HL-60/S4 treated with retinoic acid at 250 ng/mL for 4 days and 3 days (cell line): ENCODE measurements around the gene TPBGL.

Source experiments
- in situ Hi-C: fragments of 300-500 bp; cut with MboI; formaldehyde crosslinking; loops from 2 replicates; pipeline ENCODE4 v1.7.0; 2022; ENCODE audit warnings: low sequenced_read_pairs

TPBGL gene

GRCh38 chr11:75285776-75286360, 45.3 kb downstream of the TPBGL start:
- in situ Hi-C loops: loop anchor here (25.0 kb wide), 1 partner anchor 251 kb away; the partner anchor contains the start of gene GDPD5

DNA sequence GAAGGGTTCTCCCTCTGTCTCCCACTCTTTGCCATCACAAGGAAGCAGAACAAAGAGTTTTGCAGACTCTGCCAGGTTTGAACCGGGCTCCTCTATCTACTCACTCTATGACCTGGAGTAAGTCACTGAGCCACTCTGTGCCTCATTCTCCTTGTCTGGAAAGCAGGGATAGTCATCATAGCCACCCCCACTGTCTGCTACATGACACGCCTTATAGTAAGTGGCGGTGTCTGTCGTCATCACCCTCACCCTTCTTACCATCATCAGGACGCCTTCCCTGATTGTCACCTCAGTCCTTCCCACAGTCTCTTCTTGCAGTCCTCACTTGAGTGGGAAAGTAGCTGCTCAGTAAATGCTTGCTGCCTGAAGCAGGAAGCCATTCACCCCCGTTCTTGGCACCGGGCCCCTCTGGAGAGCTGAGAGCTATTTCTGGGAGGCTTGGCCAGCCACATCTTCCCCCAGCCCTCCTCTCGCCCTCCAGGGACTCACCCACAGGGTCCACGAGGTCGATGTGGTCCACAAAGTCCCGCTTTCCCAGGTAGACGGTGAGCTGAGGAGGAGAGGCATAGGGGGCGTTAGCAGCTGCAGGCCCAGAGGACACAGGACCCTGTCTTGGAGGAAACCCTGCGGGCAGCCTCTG, 46.4 kb downstream of the TPBGL start:
- in situ Hi-C loops: loop anchor here (25.0 kb wide), 1 partner anchor 250 kb away; the partner anchor contains the start of gene GDPD5

DNA sequence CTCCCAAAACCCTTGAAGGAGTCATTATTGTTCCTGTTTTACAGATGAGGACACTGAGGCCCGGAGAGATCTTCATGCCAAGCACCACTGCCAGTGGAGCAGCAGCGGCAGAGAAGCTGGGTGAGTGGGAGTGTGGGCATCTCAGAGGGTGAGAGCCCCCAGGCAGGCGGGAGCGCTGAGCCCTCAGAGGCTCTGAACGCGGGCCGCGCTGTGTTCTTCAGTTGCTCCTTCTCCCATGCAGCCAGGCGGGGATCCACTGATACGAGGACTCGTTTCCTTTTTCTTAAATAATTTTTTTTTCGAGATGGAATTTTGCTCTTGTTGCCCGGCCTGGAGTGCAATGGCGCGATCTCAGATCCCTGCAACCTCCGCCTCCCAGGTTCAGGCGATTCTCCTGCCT, 47.0 kb downstream of the TPBGL start:
- in situ Hi-C loops: loop anchor here (25.0 kb wide), 1 partner anchor 250 kb away; the partner anchor contains the start of gene GDPD5

GRCh38 chr11:75289511-75289760, 48.9 kb downstream of the TPBGL start:
- in situ Hi-C loops: loop anchor here (25.0 kb wide), 1 partner anchor 248 kb away; the partner anchor contains the start of gene GDPD5

DNA sequence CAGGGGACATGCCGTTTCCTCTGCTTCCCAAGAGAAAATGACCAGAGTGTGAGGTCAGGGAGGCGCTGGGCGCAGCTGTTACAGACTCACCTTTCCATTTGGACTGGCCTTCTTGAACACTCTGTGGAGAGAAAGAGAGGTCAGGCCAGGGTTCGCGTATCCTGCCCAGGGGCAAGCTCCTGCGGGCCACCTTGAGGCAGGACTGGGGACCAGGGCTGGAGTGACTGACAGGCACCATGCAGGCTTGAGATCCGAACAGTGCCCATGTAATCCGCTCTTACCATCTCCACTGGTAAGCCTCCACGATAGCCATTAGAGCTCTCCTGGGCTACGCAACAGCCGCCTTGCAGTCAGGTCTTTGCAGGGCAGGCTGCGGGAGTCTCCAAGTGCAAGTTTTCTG, 49.3 kb downstream of the TPBGL start:
- in situ Hi-C loops: loop anchor here (25.0 kb wide), 1 partner anchor 247 kb away; the partner anchor contains the start of gene GDPD5

- in situ Hi-C loops: loop anchor here (25.0 kb wide), 1 partner anchor 246 kb away; the partner anchor contains the start of gene GDPD5
These were observed 51.2 kb downstream of the TPBGL start for GRCh38 chr11:75291741-75292140.

DNA sequence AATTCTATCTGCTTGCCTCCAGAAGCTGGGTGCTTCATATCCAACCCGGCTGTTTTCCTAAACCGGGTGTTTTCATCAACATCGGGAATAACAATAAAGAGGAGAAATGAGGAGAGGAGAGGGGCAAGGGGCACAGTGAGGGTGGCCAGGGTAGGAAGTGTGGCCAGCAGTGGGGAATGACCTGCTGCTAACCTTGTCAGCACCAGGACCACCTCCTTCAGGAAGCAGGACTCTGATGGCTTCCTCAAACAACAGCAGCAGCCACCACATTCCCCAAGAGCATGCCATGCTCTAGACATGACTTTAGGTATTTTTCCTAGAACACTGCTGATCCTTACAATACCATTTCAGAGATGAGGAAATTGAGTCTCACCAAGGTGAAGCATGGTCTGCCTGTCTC, 52.4 kb downstream of the TPBGL start:
- in situ Hi-C loops: loop anchor here (25.0 kb wide), 1 partner anchor 244 kb away; the partner anchor contains the start of gene GDPD5
